Measurements from ENCODE around the gene SLC22A15. TPM values are rescaled to one million over a fixed set of nuclear protein-coding genes. Genes with fewer than 3 reads are reported as not detected.
"Not testable (repeated sequence)": the region's sequence is repeated elsewhere in the genome, so short reads cannot be mapped to it uniquely, and the experiment has no call there.

The SLC22A15 gene
- polyA plus RNA-seq, 4 donors: 4.6 to 6.4 (median 5.7) TPM

GRCh38 chr1:116026631-116027030 is 50.3 kb downstream of the SLC22A15 start:
- DNase-seq (ENCODE audit: low read depth in 4 of 4, low spot score in 3 of 4): no peak

- DNase-seq (ENCODE audit: low read depth in 4 of 4, low spot score in 3 of 4): no peak
Observed at GRCh38 chr1:116031302-116031835, 55.1 kb downstream of the SLC22A15 start.

GRCh38 chr1:116033322-116033721 is 57.0 kb downstream of the SLC22A15 start:
- no peak for DNase-seq (ENCODE audit: low read depth in 4 of 4, low spot score in 3 of 4)

GRCh38 chr1:116036255-116036654 is 59.9 kb downstream of the SLC22A15 start:
- DNase-seq (ENCODE audit: low read depth in 4 of 4, low spot score in 3 of 4): no peak

GRCh38 chr1:116038679-116039078 is 62.4 kb downstream of the SLC22A15 start:
- no peak for DNase-seq (ENCODE audit: low read depth in 4 of 4, low spot score in 3 of 4)

- no peak for DNase-seq (ENCODE audit: low read depth in 4 of 4, low spot score in 3 of 4)
Observed at GRCh38 chr1:116044071-116044470, 67.8 kb downstream of the SLC22A15 start.

- DNase-seq (ENCODE audit: low read depth in 4 of 4, low spot score in 3 of 4): not testable (repeated sequence)
Observed at GRCh38 chr1:116046933-116047332, 70.6 kb downstream of the SLC22A15 start.

GRCh38 chr1:116051896-116052295 is 75.6 kb downstream of the SLC22A15 start:
- not testable (repeated sequence) for DNase-seq (ENCODE audit: low read depth in 4 of 4, low spot score in 3 of 4)

- no peak for DNase-seq (ENCODE audit: low read depth in 4 of 4, low spot score in 3 of 4)
Observed at GRCh38 chr1:116062201-116062600, 85.9 kb downstream of the SLC22A15 start.

GRCh38 chr1:116064616-116065015 is 88.3 kb downstream of the SLC22A15 start:
- DNase-seq (ENCODE audit: low read depth in 4 of 4, low spot score in 3 of 4): no peak

- DNase-seq (ENCODE audit: low read depth in 4 of 4, low spot score in 3 of 4): no peak
Observed at GRCh38 chr1:116066868-116067565, 90.7 kb downstream of the SLC22A15 start.

- no peak for DNase-seq (ENCODE audit: low read depth in 4 of 4, low spot score in 3 of 4)
Observed at GRCh38 chr1:116067566-116067890, 91.2 kb downstream of the SLC22A15 start.

GRCh38 chr1:116075575-116075974 is 99.3 kb downstream of the SLC22A15 start:
- no peak for DNase-seq (ENCODE audit: low read depth in 4 of 4, low spot score in 3 of 4)

- no peak for DNase-seq (ENCODE audit: low read depth in 4 of 4, low spot score in 3 of 4)
Observed at GRCh38 chr1:116075990-116076389, 99.7 kb downstream of the SLC22A15 start.

- no peak for DNase-seq (ENCODE audit: low read depth in 4 of 4, low spot score in 3 of 4)
Observed at GRCh38 chr1:116076831-116077230, 100.5 kb downstream of the SLC22A15 start.

- no peak for DNase-seq (ENCODE audit: low read depth in 4 of 4, low spot score in 3 of 4)
Observed at GRCh38 chr1:116078699-116079223, 102.4 kb downstream of the SLC22A15 start.

- DNase-seq (ENCODE audit: low read depth in 4 of 4, low spot score in 3 of 4): no peak
Observed at GRCh38 chr1:116087628-116088027, 111.3 kb downstream of the SLC22A15 start.

- DNase-seq (ENCODE audit: low read depth in 4 of 4, low spot score in 3 of 4): no peak
Observed at GRCh38 chr1:116089870-116090269, 113.6 kb downstream of the SLC22A15 start.

GRCh38 chr1:116091083-116091482 is 114.8 kb downstream of the SLC22A15 start:
- no peak for DNase-seq (ENCODE audit: low read depth in 4 of 4, low spot score in 3 of 4)

GRCh38 chr1:116092752-116093489 is 116.6 kb downstream of the SLC22A15 start:
- no peak for DNase-seq (ENCODE audit: low read depth in 4 of 4, low spot score in 3 of 4)

GRCh38 chr1:116095027-116095426 is 118.7 kb downstream of the SLC22A15 start:
- DNase-seq (ENCODE audit: low read depth in 4 of 4, low spot score in 3 of 4): no peak
